Neutrophil (primary cell): ENCODE data around the gene KIF3A.

ENCODE experiments used
- H3K27ac ChIP-seq: fragments of 200-600 bp; sonication (generic); 2 replicates; pipeline ENCODE4 v1.5.1; 2016; ENCODE audit warnings: mild to moderate bottlenecking, moderate library complexity
- H3K27me3 ChIP-seq: fragments of 200-600 bp; sonication (generic); 2 replicates; pipeline ENCODE4 v1.6.0; 2016; ENCODE audit warnings: mild to moderate bottlenecking
- H3K36me3 ChIP-seq: fragments of 200-600 bp; sonication (generic); 2 replicates; pipeline ENCODE4 v1.5.1; 2017
- H3K4me1 ChIP-seq, 2 experiments: fragments of 200-600 bp in 1 of 2; sonication (generic) in 1 of 2; 1 replicate in 1 of 2; 2 replicates in 1 of 2; pipeline versions ENCODE4 v1.5.1 to v1.6.1; 2013 to 2016; ENCODE audit warnings: low read depth in 1 of 2, low read length in 1 of 2, mild to moderate bottlenecking in 1 of 2, moderate library complexity in 1 of 2; ENCODE audit not compliant: control insufficient read depth in 1 of 2, insufficient read depth in 1 of 2
- H3K4me3 ChIP-seq, 2 experiments: fragments of 200-600 bp in 1 of 2; sonication (generic) in 1 of 2; 1 replicate in 1 of 2; 2 replicates in 1 of 2; pipeline ENCODE4 v1.5.1; 2013 to 2016; ENCODE audit warnings: low read depth in 1 of 2, low read length in 1 of 2, mild to moderate bottlenecking in 1 of 2, moderate library complexity in 1 of 2
- H3K9me3 ChIP-seq: fragments of 200-600 bp; sonication (generic); 2 replicates; pipeline ENCODE4 v1.5.1; 2016
- CTCF ChIP-seq: fragments of 200-600 bp; sonication (generic); IDR thresholded peaks from 2 replicates; pipeline ENCODE4 v1.5.1; 2016; ENCODE audit warnings: antibody characterized with exemption

Gene KIF3A

DNA sequence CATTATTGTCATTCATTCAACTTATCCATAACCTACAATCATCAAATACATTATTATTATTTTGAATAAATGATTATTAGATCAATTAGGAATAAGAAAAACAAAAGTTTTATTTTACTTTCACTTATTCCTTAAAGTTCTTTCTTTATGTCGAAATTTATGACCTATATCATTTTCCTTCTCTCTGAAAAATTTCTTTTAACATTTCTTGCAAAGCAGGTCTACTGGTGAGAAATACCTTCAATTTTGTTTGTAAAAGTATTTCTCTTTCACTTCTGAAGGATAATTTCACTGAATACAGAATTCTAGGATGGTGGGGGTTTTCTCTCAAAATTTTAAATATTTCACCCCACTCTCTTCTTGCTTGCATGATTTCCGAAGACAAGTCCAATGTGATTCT, 7.3 kb upstream of the KIF3A start:
- peaks cover 100% of the 10 kb centered on the region for H3K27me3 ChIP-seq
- H3K9me3 ChIP-seq = no peaks in the 10 kb centered on the region

GRCh38 chr5:132742626-132743025, 5.3 kb upstream of the KIF3A start:
- H3K27me3 ChIP-seq = peaks cover 100% of the 10 kb centered on the region
- H3K4me3 ChIP-seq = no peak overlapping the region
- no peaks in the 10 kb centered on the region for H3K9me3 ChIP-seq
- H3K4me1 ChIP-seq = peaks cover 5 to 9% of the 10 kb centered on the region in 2 experiments
- TF ChIP-seq CTCF = no peak
- no peak overlapping the region for H3K27ac ChIP-seq
- no peaks in the 10 kb centered on the region for H3K36me3 ChIP-seq

More for the DNA sequence above, 7.3 kb upstream of the KIF3A start:
- Histone ChIP-seq H3K27ac (no peak overlapping the region), H3K36me3 (no peaks in the 10 kb centered on the region), H3K4me1 (peaks cover 3 to 7% of the 10 kb centered on the region in 2 experiments), H3K4me3 (no peak overlapping the region)
- no peak for TF ChIP-seq CTCF

- TF ChIP-seq CTCF = no peak
- Histone ChIP-seq H3K9me3 (no peaks in the 10 kb centered on the region), H3K36me3 (no peaks in the 10 kb centered on the region), H3K4me1 (peaks cover 7 to 8% of the 10 kb centered on the region in 2 experiments), H3K27ac (no peak overlapping the region), H3K4me3 (no peak overlapping the region), H3K27me3 (peaks cover 100% of the 10 kb centered on the region)
Measured at GRCh38 chr5:132742158-132742557, 4.8 kb upstream of the KIF3A start.

GRCh38 chr5:132739232-132739631, 1.9 kb upstream of the KIF3A start:
- no peaks in the 10 kb centered on the region for H3K9me3 ChIP-seq
- TF ChIP-seq CTCF = no peak

DNA sequence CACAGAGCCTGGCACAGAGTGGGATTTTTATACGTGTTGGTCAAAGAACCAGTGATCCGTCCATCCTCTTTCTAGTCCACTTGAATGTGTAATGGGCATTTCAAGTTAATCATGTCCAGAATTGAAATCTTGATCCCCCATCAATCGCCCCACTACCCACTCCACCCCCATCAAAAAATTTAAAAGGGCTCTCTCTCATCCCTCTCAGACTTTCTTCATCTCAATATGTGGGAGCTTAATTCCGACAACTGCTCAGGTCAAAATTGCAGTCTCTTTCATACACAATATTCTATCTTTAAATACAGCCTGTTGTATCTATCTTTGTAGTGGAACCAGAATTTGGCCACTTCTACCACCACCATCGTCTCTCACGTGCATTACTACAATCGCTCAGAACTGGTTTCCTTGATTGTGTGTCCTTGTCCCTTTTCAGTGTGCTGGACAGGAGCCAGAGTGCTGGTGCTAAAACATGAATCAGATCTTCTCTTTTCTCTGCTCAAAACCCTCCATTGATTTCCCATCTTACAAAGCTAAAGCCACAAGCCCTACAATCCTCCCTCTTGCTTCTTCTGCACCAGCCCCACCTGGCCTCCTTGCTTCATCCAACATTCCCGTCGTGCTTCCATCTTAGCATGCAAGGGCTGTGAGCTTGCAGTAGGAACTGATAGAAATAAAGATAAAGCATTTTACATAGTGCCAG, 786 bp upstream of the KIF3A start:
- no peaks in the 10 kb centered on the region for H3K36me3 ChIP-seq
- H3K4me3 ChIP-seq = peak overlapping the region; percentile 79
- no peaks in the 10 kb centered on the region for H3K9me3 ChIP-seq
- no peak for TF ChIP-seq CTCF
- H3K27ac ChIP-seq = no peak overlapping the region
- H3K27me3 ChIP-seq = peaks cover 82% of the 10 kb centered on the region
- peaks cover 9 to 10% of the 10 kb centered on the region in 2 experiments for H3K4me1 ChIP-seq

More at GRCh38 chr5:132739232-132739631, 1.9 kb upstream of the KIF3A start:
- Histone ChIP-seq H3K4me1 (peaks cover 9 to 10% of the 10 kb centered on the region in 2 experiments), H3K27ac (no peak overlapping the region), H3K4me3 (no peak overlapping the region), H3K36me3 (no peaks in the 10 kb centered on the region), H3K27me3 (peaks cover 93% of the 10 kb centered on the region)
